HPDE6-E6E7 (cell line): ENCODE measurements around the gene CBLL1.
A peak's percentile ranks its signal among the peaks of the same experiment; 100 is the strongest.

ENCODE experiments used
- DNase-seq: peaks from one replicate; pipeline ENCODE4 v3.0.0; 2011; ENCODE audit warnings: missing footprints; ENCODE audit errors: extremely low spot score

CBLL1 gene

GRCh38 chr7:107743567-107744344, at the start of gene CBLL1:
Gene CBLL1 (plus strand): TSS chr7:107744142. CDS start chr7:107744164, 22 bp downstream.
- DNase-seq: peak; percentile 86

- DNase-seq: no peak
These were observed 49.6 kb upstream of the CBLL1 start for GRCh38 chr7:107694386-107694785.

- no peak for DNase-seq
These were observed 47.5 kb upstream of the CBLL1 start for GRCh38 chr7:107696330-107696946.

DNA sequence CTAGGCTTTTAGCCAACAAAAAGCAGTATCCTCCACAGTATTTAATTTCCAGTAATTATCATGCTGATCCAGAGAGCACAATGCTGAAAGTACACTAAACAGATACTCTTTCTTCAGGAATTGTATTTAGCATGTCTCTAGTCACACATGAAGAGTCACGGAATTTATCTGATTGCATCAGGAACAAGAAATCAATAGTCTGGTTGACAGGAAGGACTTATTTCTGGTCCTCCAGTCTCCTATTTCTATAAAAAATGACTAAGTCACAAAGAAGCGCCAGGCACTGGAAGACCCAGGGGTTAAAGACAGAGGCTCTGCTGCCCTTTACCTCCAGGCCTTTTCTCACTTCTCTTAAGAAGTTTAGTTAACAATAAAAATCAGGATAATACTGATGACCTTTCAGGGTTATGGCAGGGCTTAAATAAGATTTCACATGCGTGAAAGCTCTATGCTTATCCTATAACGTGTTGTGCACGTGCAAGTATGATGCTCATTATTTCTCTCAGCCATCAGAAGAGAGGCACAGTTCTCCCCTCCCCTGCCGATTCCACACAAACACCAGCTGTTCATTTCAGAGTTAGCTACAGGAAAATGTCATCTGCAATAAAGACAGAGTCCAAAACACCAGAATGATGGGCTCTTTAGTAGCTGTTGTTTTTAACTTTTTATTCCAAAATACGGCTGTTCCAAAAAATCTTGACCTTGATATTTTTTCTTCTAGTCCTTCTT, 46.5 kb upstream of the CBLL1 start:
- DNase-seq: no peak

DNA sequence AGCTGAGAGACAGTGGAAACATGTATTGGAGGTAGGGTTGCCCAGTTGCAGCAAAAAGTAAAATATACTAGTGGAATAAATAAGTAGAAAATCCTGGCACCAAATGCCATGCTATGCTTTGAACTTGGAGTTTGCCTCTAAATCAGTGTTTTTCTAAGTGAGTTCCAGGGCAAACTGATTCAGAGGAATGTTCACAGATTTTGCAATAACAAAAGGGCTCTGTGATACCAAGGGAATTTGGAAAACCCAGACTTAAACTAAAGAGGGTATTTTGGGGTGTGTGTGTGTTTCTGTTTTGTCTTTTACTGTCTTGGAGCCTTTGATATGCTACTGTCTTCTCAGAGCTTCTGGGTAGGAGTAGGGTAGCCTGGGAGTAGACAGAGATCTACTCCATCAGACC, 43.4 kb upstream of the CBLL1 start:
- DNase-seq: no peak

- DNase-seq: no peak
These were observed 42.8 kb upstream of the CBLL1 start for GRCh38 chr7:107701191-107701590.

DNA sequence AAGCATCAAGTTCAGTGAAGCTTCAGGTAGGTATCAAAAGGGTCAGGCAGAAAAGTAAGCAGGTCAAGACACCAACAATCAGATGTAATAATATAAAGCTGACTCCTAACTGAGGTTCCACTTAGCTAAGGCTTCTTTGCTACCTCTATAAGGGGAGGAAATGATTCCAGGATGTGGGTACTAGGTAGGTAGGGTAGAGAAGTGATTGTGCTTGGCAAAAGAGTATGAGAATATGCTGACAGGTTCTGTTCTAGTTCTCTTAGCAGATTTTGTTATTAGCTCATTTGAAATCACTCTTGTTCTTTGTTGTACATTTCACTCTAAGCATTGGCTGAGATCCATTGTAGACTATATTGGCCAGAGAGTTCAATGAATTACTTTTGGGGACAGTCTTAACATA, 40.7 kb upstream of the CBLL1 start:
- no peak for DNase-seq

GRCh38 chr7:107703872-107704271, 40.1 kb upstream of the CBLL1 start:
- DNase-seq: no peak

GRCh38 chr7:107708956-107709355, 35.0 kb upstream of the CBLL1 start:
- DNase-seq: no peak

DNA sequence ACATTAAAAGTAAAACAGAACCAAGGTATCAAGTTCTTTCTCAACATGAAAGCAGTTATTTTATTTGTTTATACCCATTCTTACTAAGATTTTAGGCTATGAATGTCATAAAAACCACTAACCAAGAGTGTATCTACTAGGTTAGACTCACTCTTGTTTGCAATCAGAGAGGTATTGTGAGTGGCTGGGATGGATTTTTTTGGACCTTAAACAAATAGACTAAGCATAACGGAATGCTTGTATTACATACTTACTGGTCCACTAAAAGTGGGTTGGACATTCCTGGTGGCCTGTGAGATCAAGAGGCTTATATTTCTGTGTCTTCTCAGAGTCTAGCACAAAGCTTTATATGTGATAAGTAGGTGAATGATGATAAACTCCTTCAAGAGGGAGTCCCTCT, 32.6 kb upstream of the CBLL1 start:
- no peak for DNase-seq

GRCh38 chr7:107712025-107712424, 31.9 kb upstream of the CBLL1 start:
- no peak for DNase-seq

DNA sequence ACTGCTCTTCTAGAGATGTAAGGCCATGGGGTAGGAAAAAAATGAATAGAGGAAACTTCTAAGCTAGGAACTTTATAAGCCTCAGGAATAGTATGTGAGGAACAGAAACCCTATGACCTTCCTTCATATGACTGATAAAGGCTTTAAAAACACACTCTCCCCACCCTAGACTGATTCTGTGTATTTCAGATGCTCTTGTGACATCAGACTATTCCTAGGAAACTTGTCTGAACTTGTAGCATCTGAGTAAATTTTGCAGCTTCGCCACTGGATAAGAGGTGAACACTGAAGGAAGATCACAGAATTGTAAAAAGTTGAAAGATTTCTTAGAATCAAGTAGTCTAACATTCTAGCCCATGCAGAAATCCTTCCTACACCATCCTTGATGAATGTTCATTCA, 31.0 kb upstream of the CBLL1 start:
- DNase-seq: no peak

GRCh38 chr7:107715531-107715930, 28.4 kb upstream of the CBLL1 start:
- DNase-seq: peak; percentile 28

- DNase-seq: no peak
These were observed 25.3 kb upstream of the CBLL1 start for GRCh38 chr7:107718456-107719193.

DNA sequence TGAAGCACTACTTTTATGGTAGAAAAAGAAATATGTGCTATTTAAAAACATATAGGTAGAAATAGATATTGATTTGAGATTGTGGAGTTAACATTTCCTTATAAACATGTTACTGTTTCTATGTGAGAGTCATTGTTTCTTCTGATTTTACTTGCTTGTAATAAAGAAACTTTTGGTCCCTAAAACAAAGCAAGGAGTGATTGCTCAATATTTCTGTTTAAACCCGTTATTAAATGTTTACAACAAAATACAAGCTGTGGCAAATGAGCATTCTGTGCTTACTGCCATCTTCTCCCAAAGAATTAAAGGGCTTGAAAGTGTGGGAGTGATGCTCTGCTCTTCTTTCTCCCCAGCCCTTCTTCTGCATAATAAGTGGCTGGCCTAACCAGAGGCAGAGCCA, 22.7 kb upstream of the CBLL1 start:
- DNase-seq: no peak

DNA sequence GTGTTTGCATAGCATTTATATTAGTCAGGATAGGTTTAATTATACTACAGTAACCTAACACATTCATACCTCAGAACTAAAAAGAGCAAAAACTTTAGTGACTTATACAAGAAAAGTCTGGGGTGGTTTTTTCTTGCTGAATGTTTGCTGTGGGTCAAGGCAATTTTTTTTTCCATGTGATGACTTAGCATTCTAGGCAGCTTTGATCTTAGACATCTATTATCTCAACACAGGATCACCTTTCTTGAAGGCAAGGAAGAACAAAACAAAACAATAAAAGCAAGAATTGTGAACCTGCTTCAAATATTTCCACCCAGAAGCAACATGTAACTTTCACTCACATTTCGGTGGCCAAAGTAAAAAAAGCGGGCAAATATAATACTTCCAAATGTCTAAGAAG, 20.7 kb upstream of the CBLL1 start:
- no peak for DNase-seq

DNA sequence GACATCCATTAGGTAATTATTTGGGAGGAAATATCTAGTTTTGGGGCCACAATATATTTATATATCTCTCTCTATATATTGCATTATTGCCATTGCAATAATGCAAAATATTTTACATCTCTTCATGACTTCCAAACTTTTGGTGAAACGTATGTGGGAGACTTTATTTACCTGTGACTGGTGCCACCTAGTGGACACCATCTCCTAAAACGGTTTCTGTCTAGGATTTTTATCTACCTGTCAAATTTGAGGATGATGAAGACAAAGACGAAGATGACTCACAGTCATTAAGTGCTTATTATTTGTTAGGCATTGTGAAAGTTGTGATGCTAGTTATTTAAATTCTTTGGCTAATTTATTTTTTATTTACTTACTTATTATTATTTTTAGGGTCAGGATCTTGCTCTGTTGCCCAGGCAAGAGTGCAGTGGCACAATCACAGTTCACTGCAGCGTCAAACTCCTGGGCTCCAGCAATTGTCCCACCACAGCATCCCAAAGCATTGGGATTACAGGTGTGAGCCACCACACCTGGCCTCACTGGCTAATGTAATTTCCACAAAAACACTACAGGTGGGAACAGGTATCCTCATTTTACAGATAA, 18.7 kb upstream of the CBLL1 start:
- peak; percentile 39 for DNase-seq

- DNase-seq: no peak
These were observed 17.4 kb upstream of the CBLL1 start for GRCh38 chr7:107726356-107727130.

DNA sequence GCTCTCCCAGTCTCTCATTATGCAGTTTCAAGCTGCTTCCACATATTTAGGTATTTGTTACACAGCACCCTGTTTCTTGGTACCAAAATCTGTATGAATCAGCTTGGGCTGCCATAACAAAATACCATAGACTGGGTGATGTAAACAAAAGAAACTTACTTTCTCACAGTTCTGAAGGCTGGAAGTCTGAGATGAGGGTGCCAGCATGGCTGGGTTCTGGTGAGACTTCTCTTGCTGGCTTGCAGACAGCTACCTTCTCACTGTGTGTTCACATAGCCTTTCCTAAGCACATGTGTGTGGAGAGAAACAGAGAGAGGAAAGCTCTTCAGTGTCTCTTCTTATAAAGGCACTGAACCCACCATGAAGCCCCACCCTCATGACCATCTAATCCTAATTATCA, 15.7 kb upstream of the CBLL1 start:
- DNase-seq: no peak

DNA sequence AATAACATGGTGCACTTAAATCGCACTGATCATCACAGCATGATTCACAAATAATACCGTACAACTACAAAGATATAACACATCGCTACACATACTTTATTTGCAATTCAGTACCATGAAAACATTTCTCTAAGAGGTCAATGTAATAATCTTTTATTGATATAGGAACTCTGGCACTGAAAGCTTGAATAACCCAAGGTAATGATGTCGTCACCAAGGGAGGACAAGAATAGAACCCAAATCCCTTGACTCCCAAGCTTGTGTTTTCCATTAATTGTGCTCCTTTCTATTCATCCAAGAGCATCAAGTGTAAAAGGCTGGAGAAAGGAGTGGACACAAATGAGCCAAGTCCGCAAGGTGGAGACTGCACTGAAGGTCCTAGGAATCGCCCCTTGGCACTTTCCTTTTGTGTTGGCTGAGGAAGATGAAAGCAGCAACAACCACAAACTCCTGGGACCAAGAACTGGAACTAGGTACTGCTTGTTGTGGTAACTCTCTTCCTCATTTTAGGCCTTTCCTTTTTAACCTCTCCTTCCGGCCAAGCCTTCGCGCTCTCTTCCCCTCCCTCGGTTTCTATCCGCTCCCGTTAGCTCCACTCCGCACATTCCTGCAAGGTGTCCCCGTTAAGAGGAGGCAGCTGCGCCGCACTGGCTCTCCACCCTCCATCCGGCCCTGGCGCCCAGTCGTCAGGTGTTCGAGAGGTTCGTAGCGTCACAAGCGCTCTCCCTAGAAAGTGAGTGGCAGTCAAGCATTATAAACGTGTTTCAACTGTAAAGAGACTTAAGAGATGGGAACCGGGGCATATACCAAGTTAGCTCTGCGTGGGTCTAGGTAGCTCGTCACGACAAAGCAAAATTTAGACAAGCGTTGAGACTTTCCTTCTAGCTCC, 1.0 kb upstream of the CBLL1 start:
- DNase-seq: peak; percentile 34
